GM18909 (cell line): ENCODE data around the gene CLPTM1.
A peak's percentile ranks its signal among the peaks of the same experiment; 100 is the strongest.
"Not testable (repeated sequence)": the region's sequence is repeated elsewhere in the genome, so short reads cannot be mapped to it uniquely, and the experiment has no call there.

Experiments
- ATAC-seq: cut with Tn5 transposase; IDR thresholded peaks from one replicate; pipeline ENCODE4 v1.9.1; 2021; ENCODE audit warnings: mild to moderate bottlenecking; ENCODE audit not compliant: unreplicated experiment, poor library complexity

CLPTM1 gene, protein sequence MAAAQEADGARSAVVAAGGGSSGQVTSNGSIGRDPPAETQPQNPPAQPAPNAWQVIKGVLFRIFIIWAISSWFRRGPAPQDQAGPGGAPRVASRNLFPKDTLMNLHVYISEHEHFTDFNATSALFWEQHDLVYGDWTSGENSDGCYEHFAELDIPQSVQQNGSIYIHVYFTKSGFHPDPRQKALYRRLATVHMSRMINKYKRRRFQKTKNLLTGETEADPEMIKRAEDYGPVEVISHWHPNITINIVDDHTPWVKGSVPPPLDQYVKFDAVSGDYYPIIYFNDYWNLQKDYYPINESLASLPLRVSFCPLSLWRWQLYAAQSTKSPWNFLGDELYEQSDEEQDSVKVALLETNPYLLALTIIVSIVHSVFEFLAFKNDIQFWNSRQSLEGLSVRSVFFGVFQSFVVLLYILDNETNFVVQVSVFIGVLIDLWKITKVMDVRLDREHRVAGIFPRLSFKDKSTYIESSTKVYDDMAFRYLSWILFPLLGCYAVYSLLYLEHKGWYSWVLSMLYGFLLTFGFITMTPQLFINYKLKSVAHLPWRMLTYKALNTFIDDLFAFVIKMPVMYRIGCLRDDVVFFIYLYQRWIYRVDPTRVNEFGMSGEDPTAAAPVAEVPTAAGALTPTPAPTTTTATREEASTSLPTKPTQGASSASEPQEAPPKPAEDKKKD

GRCh38 chr19:44954649-44955504 is at the start of gene CLPTM1:
Gene CLPTM1 (plus strand): TSS chr19:44955380. CDS start chr19:44955396, 16 bp downstream.
- ATAC-seq: peak; percentile 82

GRCh38 chr19:44905437-44906160 is 49.6 kb upstream of the CLPTM1 start, which contains the start of gene APOE:
Gene APOE (plus strand): TSS chr19:44905796. CDS start chr19:44906625, 829 bp downstream.
- ATAC-seq: no peak

DNA sequence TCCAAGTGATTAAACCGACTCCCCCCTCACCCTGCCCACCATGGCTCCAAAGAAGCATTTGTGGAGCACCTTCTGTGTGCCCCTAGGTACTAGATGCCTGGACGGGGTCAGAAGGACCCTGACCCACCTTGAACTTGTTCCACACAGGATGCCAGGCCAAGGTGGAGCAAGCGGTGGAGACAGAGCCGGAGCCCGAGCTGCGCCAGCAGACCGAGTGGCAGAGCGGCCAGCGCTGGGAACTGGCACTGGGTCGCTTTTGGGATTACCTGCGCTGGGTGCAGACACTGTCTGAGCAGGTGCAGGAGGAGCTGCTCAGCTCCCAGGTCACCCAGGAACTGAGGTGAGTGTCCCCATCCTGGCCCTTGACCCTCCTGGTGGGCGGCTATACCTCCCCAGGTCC is 47.6 kb upstream of the CLPTM1 start:
- no peak for ATAC-seq

- no peak for ATAC-seq
Measured at GRCh38 chr19:44908074-44908835, 46.9 kb upstream of the CLPTM1 start.

GRCh38 chr19:44908836-44909261 is 46.3 kb upstream of the CLPTM1 start:
- ATAC-seq: no peak

DNA sequence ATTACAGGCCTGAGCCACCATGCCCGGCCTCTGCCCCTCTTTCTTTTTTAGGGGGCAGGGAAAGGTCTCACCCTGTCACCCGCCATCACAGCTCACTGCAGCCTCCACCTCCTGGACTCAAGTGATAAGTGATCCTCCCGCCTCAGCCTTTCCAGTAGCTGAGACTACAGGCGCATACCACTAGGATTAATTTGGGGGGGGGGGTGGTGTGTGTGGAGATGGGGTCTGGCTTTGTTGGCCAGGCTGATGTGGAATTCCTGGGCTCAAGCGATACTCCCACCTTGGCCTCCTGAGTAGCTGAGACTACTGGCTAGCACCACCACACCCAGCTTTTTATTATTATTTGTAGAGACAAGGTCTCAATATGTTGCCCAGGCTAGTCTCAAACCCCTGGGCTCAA is 45.4 kb upstream of the CLPTM1 start:
- no peak for ATAC-seq

- not testable (repeated sequence) for ATAC-seq
Measured at GRCh38 chr19:44911896-44912295, 43.3 kb upstream of the CLPTM1 start.

DNA sequence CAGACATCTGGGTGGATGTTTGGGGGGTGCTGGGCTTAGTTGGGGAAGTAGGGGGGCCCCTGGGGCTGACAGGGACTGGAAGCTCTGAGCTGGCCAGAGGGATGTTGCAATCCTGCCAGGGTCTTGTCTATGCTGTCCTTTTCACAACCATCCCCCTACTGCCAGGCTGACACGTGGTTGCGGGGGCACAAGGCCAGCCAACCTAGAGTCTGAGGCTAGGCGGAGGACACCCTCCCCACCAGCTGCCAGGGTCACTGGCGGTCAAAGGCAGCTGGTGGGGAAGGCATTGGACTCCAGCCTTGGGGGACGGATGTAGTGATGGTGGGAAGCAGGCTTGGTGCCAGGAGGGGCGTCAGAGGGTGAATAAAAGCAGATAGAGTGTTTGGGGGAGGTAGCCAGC is 42.3 kb upstream of the CLPTM1 start:
- ATAC-seq: no peak

- not testable (repeated sequence) for ATAC-seq
Measured at GRCh38 chr19:44913512-44914432, 41.4 kb upstream of the CLPTM1 start.

DNA sequence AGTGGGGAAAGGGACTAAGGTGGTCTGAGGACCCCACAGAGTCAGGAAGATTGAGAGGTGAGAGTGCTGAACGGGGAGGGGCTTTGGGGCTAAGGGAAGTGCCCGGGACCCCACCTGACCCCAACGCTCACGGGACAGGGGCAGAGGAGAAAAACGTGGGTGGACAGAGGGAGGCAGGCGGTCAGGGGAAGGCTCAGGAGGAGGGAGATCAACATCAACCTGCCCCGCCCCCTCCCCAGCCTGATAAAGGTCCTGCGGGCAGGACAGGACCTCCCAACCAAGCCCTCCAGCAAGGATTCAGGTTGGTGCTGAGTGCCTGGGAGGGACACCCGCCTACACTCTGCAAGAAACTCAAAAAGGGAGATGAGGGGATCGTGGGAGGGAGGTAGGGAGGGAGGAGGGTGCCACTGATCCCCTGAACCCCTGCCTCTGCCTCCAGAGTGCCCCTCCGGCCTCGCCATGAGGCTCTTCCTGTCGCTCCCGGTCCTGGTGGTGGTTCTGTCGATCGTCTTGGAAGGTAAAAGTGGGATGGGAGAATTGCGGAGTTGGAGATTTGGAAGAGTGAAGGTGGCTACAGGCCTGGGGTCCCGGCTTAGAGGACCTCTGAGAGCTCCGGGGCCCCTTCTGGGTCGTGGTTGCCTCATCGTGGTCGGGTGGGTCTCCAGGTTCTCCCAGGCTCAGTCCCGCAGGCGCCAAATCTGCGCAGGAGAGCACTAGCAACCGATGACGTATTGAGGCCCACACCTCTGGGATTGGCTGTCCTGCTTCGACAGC is 40.6 kb upstream of the CLPTM1 start, which contains the start of gene APOC1:
Gene APOC1, plus strand, starts transcription at position 176 of the 774 bp plus-strand sequence. Its CDS starts 284 bp downstream, at position 460.
- peak; percentile 86 for ATAC-seq

GRCh38 chr19:44924243-44924725 is 30.9 kb upstream of the CLPTM1 start:
- ATAC-seq: no peak

- no peak for ATAC-seq
Measured at GRCh38 chr19:44925114-44925891, 29.9 kb upstream of the CLPTM1 start.

DNA sequence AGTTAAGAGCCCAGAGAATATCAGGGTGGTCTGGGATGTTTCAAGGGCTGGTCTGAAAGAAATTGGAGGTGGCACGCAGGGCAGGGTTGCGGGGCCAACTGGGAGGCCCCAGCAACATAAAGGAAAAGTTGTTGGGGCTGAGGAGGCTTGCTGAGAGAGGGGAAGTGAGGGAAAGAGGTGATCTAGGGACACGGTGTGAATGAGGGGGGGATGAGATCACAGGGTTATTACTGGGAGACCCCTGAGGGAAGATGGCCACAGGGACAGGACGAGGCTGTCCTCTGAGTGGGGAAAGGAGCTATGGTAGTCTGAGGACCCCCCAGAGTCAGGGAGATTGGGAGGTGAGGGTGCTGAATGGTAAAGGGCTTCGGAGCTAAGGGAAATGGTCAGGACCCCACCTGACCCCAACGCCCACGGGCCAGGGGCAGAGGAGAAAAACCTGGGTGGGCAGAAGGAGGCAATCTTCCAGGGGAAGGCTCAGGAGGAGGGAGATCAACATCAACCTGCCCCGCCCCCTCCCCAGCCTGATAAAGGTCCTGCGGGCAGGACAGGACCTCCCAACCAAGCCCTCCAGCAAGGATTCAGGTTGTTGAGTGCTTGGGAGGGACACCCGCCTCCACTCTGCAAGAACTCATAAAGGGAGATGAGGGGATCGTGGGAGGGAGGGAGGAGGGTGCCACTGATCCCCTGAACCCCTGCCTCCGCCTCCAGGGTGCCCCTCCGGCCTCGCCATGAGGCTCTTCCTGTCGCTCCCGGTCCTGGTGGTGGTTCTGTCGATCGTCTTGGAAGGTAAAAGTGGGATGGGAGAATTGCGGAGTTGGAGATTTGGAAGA is 28.7 kb upstream of the CLPTM1 start:
- ATAC-seq: not testable (repeated sequence)

DNA sequence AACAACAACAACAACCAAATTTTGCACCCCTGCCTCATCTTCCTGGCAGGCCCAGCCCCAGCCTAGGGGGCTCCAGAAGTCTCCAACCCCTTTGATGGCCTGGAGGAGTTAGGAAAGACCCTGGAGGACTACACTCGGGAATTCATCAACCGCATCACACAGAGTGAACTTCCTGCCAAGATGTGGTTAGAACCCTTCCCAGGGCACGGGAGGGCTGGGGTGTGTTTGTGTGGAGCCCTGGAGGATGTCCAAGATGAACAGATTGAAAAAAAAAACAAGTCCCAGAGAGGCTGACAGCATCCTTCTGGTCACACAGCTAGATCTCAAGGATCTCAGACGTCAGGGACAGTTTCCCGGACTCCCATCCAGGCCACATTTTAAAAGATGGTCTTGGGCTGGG is 27.4 kb upstream of the CLPTM1 start:
- ATAC-seq: no peak

GRCh38 chr19:44930088-44930487 is 25.1 kb upstream of the CLPTM1 start:
- no peak for ATAC-seq

- no peak for ATAC-seq
Measured at GRCh38 chr19:44931541-44931940, 23.6 kb upstream of the CLPTM1 start.
